Testis (tissue), 2 donors: ENCODE measurements around the gene ADRA1B.

Source experiments
- CTCF ChIP-seq, 3 experiments: fragments of 450-650 bp in 2 of 3; fragments of 200-600 bp in 1 of 3; sonication (generic) in 1 of 3; IDR thresholded peaks; one replicate each; pipeline ENCODE4 v1.5.1; 2016 to 2019; ENCODE audit warnings: antibody characterized with exemption in 3 of 3, mild to moderate bottlenecking in 2 of 3, moderate library complexity in 1 of 3
- POLR2A ChIP-seq: fragments of 450-650 bp; IDR thresholded peaks from one replicate; pipeline ENCODE4 v1.6.1; 2017; ENCODE audit warnings: antibody characterized with exemption, mild to moderate bottlenecking, moderate library complexity

- TF ChIP-seq CTCF (IDR thresholded peaks at IDR 0.05) (no peak), POLR2A (no peak)
Measured at GRCh38 chr5:159913048-159913447, 3.2 kb upstream of the ADRA1B start.
